Spinal cord (tissue), 10 donors: ENCODE data around the gene ILF3. TPM values are rescaled to one million over a fixed set of nuclear protein-coding genes. Genes with fewer than 3 reads are reported as not detected.
"Not testable (repeated sequence)": the region's sequence is repeated elsewhere in the genome, so short reads cannot be mapped to it uniquely, and the experiment has no call there.

Experiments
- DNase-seq, 6 donors: peaks; one replicate each; pipeline versions ENCODE4 v3.0.0 to v3.0.0-alpha.2; 2013 to 2015; ENCODE audit warnings: low spot score in 6 of 6, low read depth in 4 of 6
- H3K27ac ChIP-seq: one replicate; pipeline ENCODE4 v1.5.1; 2013; ENCODE audit warnings: low read depth, low read length, control low read depth
- H3K27me3 ChIP-seq: one replicate; pipeline ENCODE4 v1.6.1; 2013; ENCODE audit warnings: low read length; ENCODE audit not compliant: control insufficient read depth, insufficient read depth
- H3K36me3 ChIP-seq: one replicate; pipeline ENCODE4 v1.6.1; 2013; ENCODE audit warnings: low read length; ENCODE audit not compliant: control insufficient read depth, insufficient read depth
- H3K4me1 ChIP-seq: one replicate; pipeline ENCODE4 v1.6.1; 2013; ENCODE audit warnings: low read length; ENCODE audit not compliant: control insufficient read depth, insufficient read depth
- H3K4me3 ChIP-seq: one replicate; pipeline ENCODE4 v1.5.1; 2013; ENCODE audit warnings: low read depth, low read length, control low read depth
- H3K9me3 ChIP-seq: one replicate; pipeline ENCODE4 v1.6.1; 2013; ENCODE audit warnings: low read length; ENCODE audit not compliant: control insufficient read depth, insufficient read depth
- WGBS: methylation state at CpG from one replicate; pipeline ENCODE4 v1.1.5; 2013; ENCODE audit warnings: missing lambda C conversion rate; ENCODE audit not compliant: insufficient coverage; 5-methylcytosine and 5-hydroxymethylcytosine counted together
- polyA plus RNA-seq, 2 donors: library from polyadenylated mRNA; unstranded; fragments of 120-200 nt; gene quantifications; one replicate each; pipeline ENCODE4 v1.2.1, GENCODE V29; 2013; ENCODE audit not compliant: insufficient read length in 2 of 2
- total RNA-seq, 2 donors: library from RNA; depleted of rRNA in 1 of 2; stranded (reverse); fragments of 120-200 nt in 1 of 2; fragments of >200 nt in 1 of 2; gene quantifications; one replicate each; pipeline versions ENCODE4 v1.2.3 to v1.2.4, GENCODE V29; 2013 to 2014
- donor health status: healthy.

ILF3 gene
- total and polyA plus RNA-seq, 4 donors, result 89.8 to 267 (median 166) TPM

DNA sequence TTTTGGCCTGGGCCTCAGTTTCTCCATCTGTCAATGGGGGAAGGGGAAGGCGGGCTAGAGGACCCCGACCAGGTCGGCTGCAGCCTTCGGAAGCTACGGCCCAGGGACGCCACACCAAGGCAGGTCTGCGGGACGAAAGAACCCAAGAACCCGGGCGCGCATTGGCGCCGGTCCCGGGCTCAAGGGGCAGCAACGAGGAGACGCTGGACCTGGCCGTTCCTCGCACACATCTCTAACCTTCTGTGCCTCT is 739 bp upstream of the ILF3 start:
- peaks cover 42% of the 10 kb centered on the region for H3K4me1 ChIP-seq
- H3K27ac ChIP-seq, result peak overlapping the region; percentile 91
- no peaks in the 10 kb centered on the region for H3K9me3 ChIP-seq
- H3K4me3 ChIP-seq, result peak overlapping the region; percentile 79
- no peaks in the 10 kb centered on the region for H3K27me3 ChIP-seq
- DNase-seq, result no peak
- peaks cover 15% of the 10 kb centered on the region for H3K36me3 ChIP-seq
- WGBS, result 0% methylated on average over 18 of the region's 18 CpGs

DNA sequence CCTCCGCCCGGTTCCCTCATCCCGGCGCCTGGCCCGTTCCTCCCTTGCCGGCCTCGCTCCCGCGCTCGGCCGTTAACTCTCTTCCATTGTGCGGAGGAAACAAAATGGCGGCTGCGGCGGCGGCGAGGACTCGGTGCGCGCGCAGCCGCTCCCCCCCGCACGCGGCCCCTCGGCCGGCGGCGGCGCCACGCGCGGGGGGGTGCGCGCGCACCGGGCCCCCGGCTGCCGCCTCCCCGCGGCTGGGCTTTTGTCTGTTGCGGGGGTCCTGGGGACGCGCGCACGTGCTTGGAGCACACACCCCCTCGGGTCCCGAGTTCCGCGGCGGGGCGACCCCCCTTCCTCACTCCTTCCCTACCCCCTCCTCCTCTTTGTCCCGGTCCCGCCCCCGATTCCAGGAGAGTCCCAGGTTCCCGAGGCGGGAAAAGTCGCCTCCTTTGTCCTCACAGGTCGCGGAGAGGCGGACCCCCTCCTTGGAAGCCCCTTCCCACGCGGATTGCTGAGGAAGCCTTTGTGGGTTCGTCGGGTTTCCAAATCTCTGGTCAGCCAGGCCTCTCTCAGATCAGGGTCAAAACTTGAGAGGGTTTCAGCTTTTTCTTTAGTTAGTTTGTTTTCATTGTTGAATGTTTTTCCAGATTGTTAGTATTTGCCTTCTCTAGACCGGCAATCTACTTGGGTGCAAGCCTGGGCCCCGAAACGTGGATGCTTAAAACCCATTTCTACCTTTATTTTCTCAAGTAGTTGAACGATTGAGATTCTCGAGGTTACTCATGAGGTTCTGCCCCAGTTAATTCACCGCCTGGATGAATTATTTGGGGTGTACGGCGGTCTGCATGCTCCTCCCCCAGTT is 687 bp downstream of the ILF3 start:
- Histone ChIP-seq H3K9me3 (no peaks in the 10 kb centered on the region), H3K36me3 (peaks cover 15% of the 10 kb centered on the region), H3K27me3 (no peaks in the 10 kb centered on the region), H3K27ac (peak overlapping the region; percentile 94), H3K4me3 (peak overlapping the region; percentile 79), H3K4me1 (peaks cover 47% of the 10 kb centered on the region)
- under 1% methylated on average over 68 of the region's 73 CpGs for WGBS
- DNase-seq, result peak in 3 of 6 donors; percentile 63 to 85 (median 85)

DNA sequence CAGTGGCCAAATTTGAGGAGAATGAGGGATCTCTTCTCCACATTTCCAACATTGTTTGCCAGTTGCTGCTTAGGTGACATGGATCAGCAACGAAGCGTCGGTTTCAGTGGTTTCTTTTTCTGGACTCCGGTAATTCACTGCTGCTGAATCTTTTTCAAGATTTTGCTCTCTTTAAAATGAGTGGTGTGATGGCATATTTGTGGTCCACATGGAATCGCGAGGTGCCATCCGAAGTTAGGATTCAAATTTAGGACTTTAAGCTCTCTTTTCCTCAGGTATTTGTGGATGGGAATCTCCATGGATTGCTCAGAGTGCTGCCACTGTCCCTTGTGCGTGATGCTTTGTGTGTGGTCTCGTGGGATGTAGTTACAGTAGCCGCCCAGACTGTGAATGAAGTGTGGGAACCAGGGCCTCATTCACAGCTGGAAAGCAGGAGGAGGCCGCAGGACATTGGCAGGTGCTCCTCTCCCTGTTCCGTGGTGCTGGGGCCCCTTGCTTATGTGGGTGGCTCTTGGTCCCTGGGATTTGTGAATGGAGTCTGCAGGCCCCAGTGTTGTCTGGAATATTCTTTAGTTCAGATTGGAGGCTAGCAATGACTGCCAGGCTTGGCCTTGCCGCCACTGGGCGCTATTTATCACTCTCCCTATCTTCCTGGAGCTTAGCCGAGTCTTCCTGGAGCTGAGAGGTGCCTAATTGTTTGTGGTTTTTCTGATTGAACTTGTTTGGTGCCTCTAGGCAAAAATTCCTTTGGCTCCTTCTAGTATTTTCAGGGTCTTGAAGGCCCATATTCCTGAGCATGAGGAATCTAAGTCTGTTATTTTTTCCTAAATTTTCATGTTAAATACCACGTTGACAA is 1.5 kb downstream of the ILF3 start:
- no peaks in the 10 kb centered on the region for H3K9me3 ChIP-seq
- peak overlapping the region; percentile 86 for H3K27ac ChIP-seq
- peaks cover 52% of the 10 kb centered on the region for H3K4me1 ChIP-seq
- 1% methylated on average over 12 of the region's 16 CpGs for WGBS
- H3K4me3 ChIP-seq, result peak overlapping the region; percentile 79
- no peaks in the 10 kb centered on the region for H3K27me3 ChIP-seq
- peak in 2 of 6 donors; percentile 49 for DNase-seq
- H3K36me3 ChIP-seq, result peaks cover 20% of the 10 kb centered on the region

DNA sequence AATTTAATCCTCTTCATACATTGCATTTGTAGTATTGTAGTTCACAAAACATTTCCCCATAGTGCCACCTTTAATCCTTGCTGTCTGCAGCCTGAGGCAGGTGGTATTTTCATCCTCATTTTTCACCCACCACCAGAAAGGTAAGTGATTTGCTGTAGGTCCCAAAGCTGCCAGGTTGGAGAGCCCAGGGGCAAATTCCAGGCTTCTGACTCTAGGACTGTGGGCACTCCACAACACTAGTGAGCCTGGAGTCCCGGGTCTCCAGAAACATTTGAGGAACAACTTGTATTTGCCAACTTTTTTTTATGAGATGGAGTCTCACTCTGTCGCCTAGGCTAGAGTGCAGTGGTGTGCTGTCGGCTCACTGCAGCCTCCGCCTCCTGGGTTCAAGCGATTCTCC is 6.2 kb downstream of the ILF3 start:
- WGBS, result 96% methylated on average over 5 of the region's 5 CpGs
- Histone ChIP-seq H3K27me3 (no peaks in the 10 kb centered on the region), H3K4me1 (peaks cover 48% of the 10 kb centered on the region), H3K9me3 (no peaks in the 10 kb centered on the region), H3K36me3 (peaks cover 27% of the 10 kb centered on the region), H3K27ac (no peak overlapping the region), H3K4me3 (no peak overlapping the region)
- no peak for DNase-seq

DNA sequence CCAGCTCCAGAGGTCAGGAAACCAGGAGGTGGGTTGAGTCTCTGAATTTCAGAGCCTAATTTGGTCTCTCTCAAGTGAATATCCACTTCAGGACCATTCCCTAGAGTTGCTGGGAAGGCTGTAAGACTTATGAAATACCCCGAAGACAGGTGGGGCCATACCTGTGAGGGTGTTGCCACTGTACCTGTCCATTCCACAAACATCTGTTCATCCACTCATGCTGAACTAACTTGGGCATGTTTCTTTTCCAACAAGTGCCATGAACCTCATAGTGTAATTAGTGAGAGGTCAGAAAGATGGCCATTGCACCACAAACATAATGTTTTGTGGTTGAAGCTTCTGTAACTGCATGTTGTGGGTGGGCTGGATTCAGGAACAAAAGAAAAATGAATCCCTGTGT is 7.8 kb downstream of the ILF3 start:
- Histone ChIP-seq H3K4me1 (peaks cover 34% of the 10 kb centered on the region), H3K9me3 (no peaks in the 10 kb centered on the region), H3K27ac (no peak overlapping the region), H3K36me3 (peaks cover 28% of the 10 kb centered on the region), H3K4me3 (no peak overlapping the region), H3K27me3 (no peaks in the 10 kb centered on the region)
- no peak for DNase-seq
- no CpG with 5 or more reads among the region's 1 CpG for WGBS

DNA sequence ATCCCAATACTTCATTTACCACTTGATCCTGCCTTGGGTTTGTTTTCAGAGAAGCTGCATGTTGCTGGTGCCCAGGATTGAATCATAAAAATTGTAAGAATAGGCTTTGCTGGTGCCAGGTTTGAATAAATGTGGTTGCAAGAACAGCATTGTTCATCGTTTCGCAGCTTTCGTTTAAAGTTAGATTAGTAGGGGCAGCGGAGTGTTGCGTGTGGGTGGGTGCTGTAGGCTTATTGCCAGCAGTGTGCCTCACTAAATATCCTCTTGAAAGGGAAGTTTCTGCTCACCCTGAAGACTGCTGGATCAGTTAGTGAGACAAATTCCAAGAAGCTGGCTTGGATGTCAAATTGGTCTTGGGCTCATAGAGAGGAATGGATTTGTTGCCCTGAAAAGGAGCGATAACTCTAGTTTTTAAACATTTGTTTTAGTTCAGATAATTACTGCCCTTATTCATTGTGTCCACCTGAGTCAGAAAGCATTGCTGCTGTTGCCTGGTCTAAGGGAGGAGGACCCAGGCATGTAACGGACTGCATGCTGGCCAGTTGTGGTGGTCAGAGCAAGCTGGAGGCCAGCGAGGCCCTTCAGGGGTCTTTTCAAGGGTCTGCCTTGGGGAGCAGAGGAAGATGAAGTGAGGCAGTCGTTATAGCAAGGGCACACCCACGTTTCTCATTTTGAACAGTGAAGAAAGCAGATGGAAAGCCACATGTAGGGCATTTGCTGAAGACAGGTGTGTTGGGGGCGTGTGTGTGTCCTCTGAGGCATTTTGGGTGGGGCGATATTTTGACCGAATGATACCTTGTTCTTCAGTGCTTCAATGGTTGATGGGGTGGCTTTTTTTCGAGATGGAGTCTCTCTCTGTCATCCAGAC is 8.5 kb downstream of the ILF3 start:
- Histone ChIP-seq H3K36me3 (peaks cover 28% of the 10 kb centered on the region), H3K4me1 (peaks cover 33% of the 10 kb centered on the region), H3K27me3 (no peaks in the 10 kb centered on the region), H3K9me3 (no peaks in the 10 kb centered on the region), H3K27ac (no peak overlapping the region), H3K4me3 (no peak overlapping the region)
- DNase-seq, result peak in 1 of 6 donors; percentile 21
- 50% methylated on average over 12 of the region's 14 CpGs for WGBS

DNA sequence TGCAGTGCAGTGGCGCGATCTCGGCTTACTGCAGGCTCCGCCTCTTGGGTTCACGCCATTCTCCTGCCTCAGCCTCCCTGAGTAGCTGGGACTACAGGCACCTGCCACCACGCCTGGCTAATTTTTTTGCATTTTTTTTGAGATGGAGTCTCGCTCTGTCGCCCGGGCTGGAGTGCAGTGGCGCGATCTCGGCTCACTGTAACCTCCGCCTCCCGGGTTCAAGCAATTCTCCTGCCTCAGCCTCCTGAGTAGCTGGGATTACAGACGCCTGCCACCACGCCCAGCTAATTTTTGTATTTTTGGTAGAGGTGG is 9.1 kb downstream of the ILF3 start:
- 80% methylated on average over 1 of the region's 16 CpGs for WGBS
- H3K27me3 ChIP-seq, H3K4me3 ChIP-seq, DNase-seq, H3K9me3 ChIP-seq, H3K27ac ChIP-seq: not testable (repeated sequence)
- H3K36me3 ChIP-seq, result peaks cover 28% of the 10 kb centered on the region
- H3K4me1 ChIP-seq, result peaks cover 34% of the 10 kb centered on the region

DNA sequence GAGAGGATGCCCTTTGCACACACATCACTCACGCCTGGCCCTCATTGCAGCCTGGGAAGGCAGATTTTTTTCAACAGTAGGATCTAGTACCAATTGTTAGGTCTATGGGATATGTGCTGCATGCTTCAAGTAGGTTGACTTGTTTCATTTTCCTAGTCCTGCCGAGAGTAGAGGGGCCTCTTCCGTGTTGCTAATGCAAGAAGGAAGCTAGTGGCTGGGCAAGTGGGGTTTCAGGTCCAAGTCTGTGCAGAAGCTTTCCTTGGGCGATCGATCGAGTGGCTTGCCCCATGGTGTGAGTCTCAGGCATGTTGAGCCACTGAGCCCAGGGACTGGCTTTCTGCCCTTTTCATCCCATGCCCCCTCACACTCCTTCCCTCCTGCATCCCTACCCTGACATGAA is 13.7 kb downstream of the ILF3 start:
- H3K4me3 ChIP-seq, result no peak overlapping the region
- no peak overlapping the region for H3K27ac ChIP-seq
- H3K4me1 ChIP-seq, result peaks cover 10% of the 10 kb centered on the region
- no peaks in the 10 kb centered on the region for H3K27me3 ChIP-seq
- DNase-seq, result no peak
- peaks cover 36% of the 10 kb centered on the region for H3K36me3 ChIP-seq
- H3K9me3 ChIP-seq, result no peaks in the 10 kb centered on the region
- WGBS, result 66% methylated on average over 2 of the region's 6 CpGs

DNA sequence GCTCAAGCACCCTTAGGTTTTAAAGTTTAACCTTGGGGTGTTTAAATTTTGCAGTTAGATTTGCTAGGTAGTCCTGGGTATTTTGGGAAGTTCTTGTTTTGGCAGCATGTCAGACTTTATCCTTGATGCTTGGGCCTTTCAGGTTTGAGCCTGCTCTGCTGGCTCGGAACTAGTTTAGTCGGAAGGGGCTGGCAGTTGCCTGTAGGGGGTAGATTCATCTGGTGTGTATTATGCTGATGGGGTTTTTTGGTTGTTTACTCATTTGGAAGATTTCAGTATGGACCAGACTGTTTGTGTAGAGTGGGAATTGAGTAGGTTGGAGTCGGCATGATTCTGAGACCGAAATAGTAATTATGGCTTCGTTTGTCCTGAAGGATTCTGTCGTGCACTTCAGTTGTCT is 15.1 kb downstream of the ILF3 start:
- Histone ChIP-seq H3K4me3 (no peak overlapping the region), H3K36me3 (peaks cover 48% of the 10 kb centered on the region), H3K4me1 (peaks cover 6% of the 10 kb centered on the region), H3K27ac (no peak overlapping the region), H3K9me3 (no peaks in the 10 kb centered on the region), H3K27me3 (no peaks in the 10 kb centered on the region)
- no peak for DNase-seq
- 38% methylated on average over 6 of the region's 6 CpGs for WGBS
